Smooth muscle cell (in vitro differentiated cells): ENCODE results near the gene NEDD9. TPM values are rescaled to one million over a fixed set of nuclear protein-coding genes. Genes with fewer than 3 reads are reported as not detected.

ENCODE experiments used
- DNase-seq: peaks from one replicate; lab custom pipeline; 2025; ENCODE audit not compliant: unreplicated experiment; lab: John Stamatoyannopoulos, UW
- H2AFZ ChIP-seq: fragments of 200-600 bp; sonication (generic); 2 replicates; pipeline ENCODE4 v1.6.0; 2016; ENCODE audit warnings: antibody characterized with exemption, low read depth, mild to moderate bottlenecking
- H3F3A ChIP-seq: fragments of 200-600 bp; sonication (generic); 2 replicates; pipeline ENCODE4 v1.6.0; 2017; ENCODE audit warnings: antibody characterized with exemption, low read depth
- H3K27ac ChIP-seq: fragments of 200-600 bp; sonication (generic); 2 replicates; pipeline ENCODE4 v1.5.1; 2016; ENCODE audit warnings: low read depth, mild to moderate bottlenecking
- H3K27me3 ChIP-seq: fragments of 200-600 bp; sonication (generic); 2 replicates; pipeline ENCODE4 v1.6.1; 2016; ENCODE audit warnings: low read depth, mild to moderate bottlenecking
- H3K36me3 ChIP-seq: fragments of 200-600 bp; sonication (generic); 2 replicates; pipeline ENCODE4 v1.5.1; 2016; ENCODE audit warnings: low read depth
- H3K4me1 ChIP-seq: fragments of 200-600 bp; sonication (generic); 2 replicates; pipeline ENCODE4 v1.5.1; 2016; ENCODE audit warnings: low read depth
- H3K4me2 ChIP-seq: fragments of 200-600 bp; sonication (generic); 2 replicates; pipeline ENCODE4 v1.6.0; 2016; ENCODE audit warnings: mild to moderate bottlenecking
- H3K4me3 ChIP-seq: fragments of 200-600 bp; sonication (generic); 2 replicates; pipeline ENCODE4 v1.5.1; 2016; ENCODE audit warnings: mild to moderate bottlenecking
- H3K79me2 ChIP-seq: fragments of 200-600 bp; sonication (generic); 2 replicates; pipeline ENCODE4 v1.6.0; 2016; ENCODE audit warnings: low read depth, mild to moderate bottlenecking
- H3K9ac ChIP-seq: fragments of 200-600 bp; sonication (generic); 2 replicates; pipeline ENCODE4 v1.6.0; 2016; ENCODE audit warnings: low read depth
- H3K9me3 ChIP-seq: fragments of 200-600 bp; sonication (generic); replicated peaks from 2 replicates; pipeline ENCODE4 v1.5.1; 2016; ENCODE audit warnings: low read depth
- H4K20me1 ChIP-seq: fragments of 200-600 bp; sonication (generic); 2 replicates; pipeline ENCODE4 v1.6.0; 2016; ENCODE audit warnings: low read depth
- CTCF ChIP-seq: fragments of 200-600 bp; sonication (generic); IDR thresholded peaks from 2 replicates; pipeline ENCODE4 v1.5.1; 2017; ENCODE audit warnings: borderline replicate concordance, mild to moderate bottlenecking, antibody characterized with exemption; ENCODE audit not compliant: insufficient read depth, poor library complexity, severe bottlenecking
- WGBS: methylation state at CpG from one replicate; pipeline ENCODE4 v1.1.7; 2016; ENCODE audit warnings: low lambda C conversion rate; 5-methylcytosine and 5-hydroxymethylcytosine counted together
- polyA plus RNA-seq: library from polyadenylated mRNA; unstranded; fragments of >200 nt; fragmentation: Nextera tagmentation; extraction: Ambion mirVana; gene quantifications from 2 replicates; pipeline ENCODE4 v1.2.1, GENCODE V29; 2016
- total RNA-seq: library from RNA; depleted of rRNA; stranded (reverse); fragments of >200 nt; gene quantifications from 2 replicates; pipeline ENCODE4 v1.2.3, GENCODE V29; 2014

The NEDD9 gene
- total and polyA plus RNA-seq, 2 experiments from 2014 or later: 85.6 to 127 TPM

GRCh38 chr6:11142296-11143027 lies 90.0 kb downstream of the NEDD9 start:
- WGBS: 98% methylated on average over 8 of the region's 8 CpGs
- no peak for TF ChIP-seq CTCF
- Histone ChIP-seq H2AFZ (no peak overlapping the region), H3K27me3 (no peaks in the 10 kb centered on the region), H3K27ac (no peak overlapping the region), H3F3A (peaks cover 12% of the 10 kb centered on the region), H3K36me3 (no peaks in the 10 kb centered on the region), H3K9ac (no peak overlapping the region), H3K4me2 (no peak overlapping the region), H3K4me3 (no peak overlapping the region), H3K79me2 (no peaks in the 10 kb centered on the region), H3K9me3 (no peaks in the 10 kb centered on the region), H3K4me1 (peaks cover 4% of the 10 kb centered on the region), H4K20me1 (no peaks in the 10 kb centered on the region)
- DNase-seq: no peak

- no peak overlapping the region for H3K4me2 ChIP-seq
- H3F3A ChIP-seq: peaks cover 12% of the 10 kb centered on the region
- H3K4me3 ChIP-seq: no peak overlapping the region
- no peak overlapping the region for H3K27ac ChIP-seq
- DNase-seq: no peak
- no peaks in the 10 kb centered on the region for H3K9me3 ChIP-seq
- peaks cover 4% of the 10 kb centered on the region for H3K4me1 ChIP-seq
- no peaks in the 10 kb centered on the region for H3K79me2 ChIP-seq
- no peak overlapping the region for H3K9ac ChIP-seq
- H3K36me3 ChIP-seq: no peaks in the 10 kb centered on the region
- no peak overlapping the region for H2AFZ ChIP-seq
- H3K27me3 ChIP-seq: no peaks in the 10 kb centered on the region
- no peak for TF ChIP-seq CTCF
- no peaks in the 10 kb centered on the region for H4K20me1 ChIP-seq
- 97% methylated on average over 3 of the region's 3 CpGs for WGBS
Measured at GRCh38 chr6:11141295-11141694, 91.2 kb downstream of the NEDD9 start.

GRCh38 chr6:11140056-11140455 lies 92.4 kb downstream of the NEDD9 start:
- peak overlapping the region; percentile 78 for H3K27ac ChIP-seq
- no peak overlapping the region for H3K9ac ChIP-seq
- WGBS: 24% methylated on average over 3 of the region's 3 CpGs
- H4K20me1 ChIP-seq: no peaks in the 10 kb centered on the region
- no peak for DNase-seq
- no peak for TF ChIP-seq CTCF
- H3K4me1 ChIP-seq: peaks cover 4% of the 10 kb centered on the region
- H3K36me3 ChIP-seq: no peaks in the 10 kb centered on the region
- peak overlapping the region; percentile 28 for H3K4me2 ChIP-seq
- H3K27me3 ChIP-seq: no peaks in the 10 kb centered on the region
- H3K9me3 ChIP-seq: no peaks in the 10 kb centered on the region
- no peaks in the 10 kb centered on the region for H3K79me2 ChIP-seq
- no peak overlapping the region for H3K4me3 ChIP-seq
- peaks cover 12% of the 10 kb centered on the region for H3F3A ChIP-seq
- no peak overlapping the region for H2AFZ ChIP-seq
